Gastroesophageal sphincter (tissue), 3 donors: ENCODE data around the gene PSMF1.

Source experiments
- CTCF ChIP-seq, 4 experiments: fragments of 200-600 bp in 2 of 4; fragments of 450-650 bp in 2 of 4; sonication (generic) in 1 of 4; IDR thresholded peaks; one replicate each; pipeline ENCODE4 v1.5.1; 2017 to 2019; ENCODE audit warnings: antibody characterized with exemption in 4 of 4, mild to moderate bottlenecking in 2 of 4, moderate library complexity in 2 of 4
- POLR2A ChIP-seq, 2 donors: fragments of 450-650 bp; IDR thresholded peaks; one replicate each; pipeline ENCODE4 v1.6.1; 2017; ENCODE audit warnings: antibody characterized with exemption in 2 of 2, mild to moderate bottlenecking in 2 of 2, moderate library complexity in 1 of 2
- POLR2AphosphoS5 ChIP-seq: sonication (generic); formaldehyde crosslinking; IDR thresholded peaks from one replicate; pipeline ENCODE4 v1.6.1; 2017; ENCODE audit warnings: antibody characterized with exemption

GRCh38 chr20:1123666-1124065 lies 5.3 kb downstream of the PSMF1 start:
- TF ChIP-seq CTCF (IDR thresholded peaks at IDR 0.05) (no peak), POLR2AphosphoS5 (no peak), POLR2A (IDR thresholded peaks at IDR 0.05) (no peak)
